ENCODE data around the gene FAT1. TPM values are rescaled to one million over a fixed set of nuclear protein-coding genes. Genes with fewer than 3 reads are reported as not detected.
A peak's percentile ranks its signal among the peaks of the same experiment; 100 is the strongest.
"Not testable (repeated sequence)": the region's sequence is repeated elsewhere in the genome, so short reads cannot be mapped to it uniquely, and the experiment has no call there.

The FAT1 gene
- total RNA-seq, 2 donors from 2014 or later, result 175 to 215 TPM

DNA sequence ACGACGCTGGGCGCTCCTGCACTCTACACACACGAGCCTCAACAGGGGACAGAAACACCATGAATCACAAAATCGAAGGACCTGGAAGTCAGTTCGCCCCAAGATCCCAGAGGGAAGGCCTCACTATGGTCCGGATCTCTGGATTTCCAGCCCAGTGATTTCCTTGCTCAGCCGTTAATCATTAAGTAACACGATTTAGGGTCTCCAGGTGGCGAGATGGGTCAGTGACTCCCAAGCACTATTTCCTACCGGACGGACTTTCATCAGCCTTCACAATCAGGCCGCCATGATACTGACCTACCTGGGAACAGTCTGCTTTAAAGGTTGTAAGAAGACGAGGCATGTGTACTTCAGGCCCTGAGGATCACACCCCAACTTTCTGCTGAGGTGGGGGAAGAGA, 63.7 kb downstream of the FAT1 start:
- no peaks in the 10 kb centered on the region for H3K27me3 ChIP-seq (replicated peaks; ENCODE audit: insufficient read depth)
- no peaks in the 10 kb centered on the region for H3K36me3 ChIP-seq
- intact Hi-C loops (cut with DNase I), result no loop called here
- DNase-seq (ENCODE audit: low spot score), result no peak
- H3K4me3 ChIP-seq, result no peak overlapping the region
- no peak for TF ChIP-seq POLR2A (IDR thresholded peaks at IDR 0.05)
- H3K4me1 ChIP-seq (replicated peaks), result no peaks in the 10 kb centered on the region
- H3K9me3 ChIP-seq, result no peaks in the 10 kb centered on the region
- 90% methylated on average over 14 of the region's 14 CpGs for WGBS
- no peak overlapping the region for H3K27ac ChIP-seq

DNA sequence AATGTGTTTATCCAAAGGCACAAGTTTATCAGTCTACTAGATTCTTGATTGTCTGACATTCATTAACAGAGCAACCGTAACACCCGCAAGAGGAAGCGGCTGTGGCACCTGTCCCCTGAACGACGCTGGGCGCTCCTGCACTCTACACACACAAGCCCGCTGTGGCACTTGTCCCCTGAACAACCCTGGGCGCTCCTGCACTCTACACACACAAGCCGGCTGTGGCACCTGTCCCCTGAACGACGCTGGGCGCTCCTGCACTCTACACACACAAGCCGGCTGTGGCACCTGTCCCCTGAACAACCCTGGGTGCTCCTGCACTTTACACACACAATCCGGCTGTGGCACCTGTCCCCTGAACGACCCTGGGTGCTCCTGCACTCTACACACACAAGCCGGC, 64.2 kb downstream of the FAT1 start:
- H3K4me3 ChIP-seq; intact Hi-C loops (cut with DNase I); DNase-seq (ENCODE audit: low spot score); H3K27me3 ChIP-seq (replicated peaks; ENCODE audit: insufficient read depth); H3K9me3 ChIP-seq; H3K4me1 ChIP-seq (replicated peaks); H3K36me3 ChIP-seq; H3K27ac ChIP-seq: not testable (repeated sequence)
- 81% methylated on average over 16 of the region's 16 CpGs for WGBS

DNA sequence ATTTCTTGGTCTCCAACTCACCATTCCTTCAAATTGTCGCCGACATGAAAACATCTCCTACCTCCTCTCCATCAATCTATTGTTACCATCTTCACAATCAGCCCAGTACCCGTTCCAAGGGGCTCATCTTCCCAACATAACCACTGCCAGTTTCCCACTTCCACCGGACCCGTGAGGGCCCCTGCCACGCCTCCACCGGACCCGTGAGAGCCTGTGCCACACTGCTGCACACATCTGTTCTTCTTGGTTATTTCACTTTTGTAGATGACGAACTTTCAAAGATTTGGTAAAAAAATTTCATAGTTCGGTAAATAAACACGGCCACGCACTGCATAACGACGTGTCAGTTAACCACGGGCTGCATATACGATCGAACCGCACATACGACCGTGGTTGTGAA, 65.0 kb downstream of the FAT1 start:
- H3K4me1 ChIP-seq (replicated peaks), result no peaks in the 10 kb centered on the region
- no peak for DNase-seq (ENCODE audit: low spot score)
- H3K27ac ChIP-seq, result no peak overlapping the region
- H3K27me3 ChIP-seq (replicated peaks; ENCODE audit: insufficient read depth), result no peaks in the 10 kb centered on the region
- intact Hi-C loops (cut with DNase I), result no loop called here
- no peak overlapping the region for H3K4me3 ChIP-seq
- WGBS, result 89% methylated on average over 20 of the region's 20 CpGs
- no peaks in the 10 kb centered on the region for H3K9me3 ChIP-seq
- no peaks in the 10 kb centered on the region for H3K36me3 ChIP-seq
- TF ChIP-seq, protein P1, sequence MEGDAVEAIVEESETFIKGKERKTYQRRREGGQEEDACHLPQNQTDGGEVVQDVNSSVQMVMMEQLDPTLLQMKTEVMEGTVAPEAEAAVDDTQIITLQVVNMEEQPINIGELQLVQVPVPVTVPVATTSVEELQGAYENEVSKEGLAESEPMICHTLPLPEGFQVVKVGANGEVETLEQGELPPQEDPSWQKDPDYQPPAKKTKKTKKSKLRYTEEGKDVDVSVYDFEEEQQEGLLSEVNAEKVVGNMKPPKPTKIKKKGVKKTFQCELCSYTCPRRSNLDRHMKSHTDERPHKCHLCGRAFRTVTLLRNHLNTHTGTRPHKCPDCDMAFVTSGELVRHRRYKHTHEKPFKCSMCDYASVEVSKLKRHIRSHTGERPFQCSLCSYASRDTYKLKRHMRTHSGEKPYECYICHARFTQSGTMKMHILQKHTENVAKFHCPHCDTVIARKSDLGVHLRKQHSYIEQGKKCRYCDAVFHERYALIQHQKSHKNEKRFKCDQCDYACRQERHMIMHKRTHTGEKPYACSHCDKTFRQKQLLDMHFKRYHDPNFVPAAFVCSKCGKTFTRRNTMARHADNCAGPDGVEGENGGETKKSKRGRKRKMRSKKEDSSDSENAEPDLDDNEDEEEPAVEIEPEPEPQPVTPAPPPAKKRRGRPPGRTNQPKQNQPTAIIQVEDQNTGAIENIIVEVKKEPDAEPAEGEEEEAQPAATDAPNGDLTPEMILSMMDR (IDR thresholded peaks at IDR 0.05), result no peak
- TF ChIP-seq POLR2A (IDR thresholded peaks at IDR 0.05), result no peak
- TF ChIP-seq POLR2AphosphoS5 (IDR thresholded peaks at IDR 0.05), result no peak

DNA sequence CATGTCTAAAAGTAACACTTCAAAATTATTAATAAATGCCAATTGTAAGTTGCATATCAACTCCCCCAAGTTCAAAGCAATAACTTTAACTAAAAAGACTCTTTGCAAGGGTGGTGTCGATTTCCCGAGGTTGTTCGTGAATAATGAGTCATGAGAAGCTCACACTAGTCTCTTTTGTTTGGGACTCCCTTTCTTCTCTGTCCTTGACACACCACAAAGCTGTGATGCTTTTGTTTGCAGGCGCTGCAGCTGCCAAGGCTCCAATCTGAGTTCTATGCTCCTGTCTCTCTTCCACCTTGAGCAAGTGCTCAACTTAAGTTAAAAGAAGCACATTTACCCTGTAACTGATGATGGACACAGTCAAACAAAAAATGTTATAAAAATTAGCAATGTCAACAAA, 65.9 kb downstream of the FAT1 start:
- Histone ChIP-seq H3K4me3 (no peak overlapping the region), H3K27me3 (replicated peaks; ENCODE audit: insufficient read depth) (no peaks in the 10 kb centered on the region), H3K36me3 (no peaks in the 10 kb centered on the region), H3K27ac (no peak overlapping the region), H3K4me1 (replicated peaks) (no peaks in the 10 kb centered on the region), H3K9me3 (no peaks in the 10 kb centered on the region)
- 37% methylated on average over 4 of the region's 4 CpGs for WGBS
- TF ChIP-seq POLR2A (IDR thresholded peaks at IDR 0.05) (no peak), POLR2AphosphoS5 (IDR thresholded peaks at IDR 0.05) (no peak)
- TF ChIP-seq, protein P1 (IDR thresholded peaks at IDR 0.05), result no peak
- DNase-seq (ENCODE audit: low spot score), result no peak
- intact Hi-C loops (cut with DNase I), result no loop called here

DNA sequence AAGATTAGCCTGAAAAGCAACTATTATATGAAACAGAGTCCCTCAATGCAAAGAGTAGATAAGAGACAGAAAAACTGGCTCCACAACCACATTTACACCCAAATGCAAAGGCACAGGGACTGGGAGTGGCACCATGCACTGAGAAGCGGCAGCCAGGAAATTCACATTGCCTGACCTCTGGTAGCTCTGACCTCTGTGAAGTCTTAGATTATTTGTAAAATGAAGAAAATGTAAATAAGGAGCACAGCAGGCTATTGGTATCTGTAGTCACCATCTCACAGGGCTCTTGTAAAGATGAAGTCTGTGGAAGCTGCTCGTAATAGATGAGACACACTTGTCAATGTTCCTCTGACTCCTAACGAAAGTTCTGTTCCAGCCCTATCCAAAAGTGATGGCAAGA, 69.7 kb downstream of the FAT1 start:
- intact Hi-C loops (cut with DNase I), result no loop called here
- H3K4me3 ChIP-seq, result no peak overlapping the region
- H3K36me3 ChIP-seq, result no peaks in the 10 kb centered on the region
- no peak overlapping the region for H3K27ac ChIP-seq
- no peaks in the 10 kb centered on the region for H3K27me3 ChIP-seq (replicated peaks; ENCODE audit: insufficient read depth)
- no peak for DNase-seq (ENCODE audit: low spot score)
- WGBS, result 81% methylated on average over 3 of the region's 3 CpGs
- H3K9me3 ChIP-seq, result no peaks in the 10 kb centered on the region
- TF ChIP-seq, protein P1 (IDR thresholded peaks at IDR 0.05), result no peak
- TF ChIP-seq POLR2A (IDR thresholded peaks at IDR 0.05) (no peak), POLR2AphosphoS5 (IDR thresholded peaks at IDR 0.05) (no peak)
- H3K4me1 ChIP-seq (replicated peaks), result no peaks in the 10 kb centered on the region

DNA sequence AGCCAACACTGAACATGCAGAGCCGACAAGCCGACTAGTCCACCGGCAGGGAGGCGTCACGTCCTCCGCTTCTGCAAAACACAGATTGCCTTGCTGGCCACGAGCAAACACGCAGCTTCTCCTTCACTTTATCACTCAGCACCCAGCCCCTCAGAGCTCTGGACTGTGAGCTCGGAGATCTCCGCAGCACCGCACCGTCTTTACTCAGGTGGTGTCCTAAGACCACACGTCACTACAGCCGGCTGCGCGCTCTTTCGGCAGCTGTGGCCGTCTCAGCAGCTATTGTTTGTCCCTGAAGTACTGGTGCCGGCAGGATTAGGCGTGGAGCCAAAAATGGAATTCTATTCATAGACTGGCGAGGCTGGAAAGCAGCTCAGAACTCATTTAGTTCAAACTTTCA, 72.0 kb downstream of the FAT1 start:
- Histone ChIP-seq H3K4me3 (peak overlapping the region; percentile 9 to 19), H3K27me3 (replicated peaks; ENCODE audit: insufficient read depth) (no peaks in the 10 kb centered on the region), H3K9me3 (no peaks in the 10 kb centered on the region), H3K27ac (peak overlapping the region in 1 of 2 donors; percentile 7), H3K4me1 (replicated peaks) (no peaks in the 10 kb centered on the region), H3K36me3 (no peaks in the 10 kb centered on the region)
- peak; percentile 58 for TF ChIP-seq POLR2AphosphoS5 (IDR thresholded peaks at IDR 0.05)
- TF ChIP-seq, protein P1 (IDR thresholded peaks at IDR 0.05), result no peak
- intact Hi-C loops (cut with DNase I), result no loop called here
- WGBS, result 30% methylated on average over 21 of the region's 21 CpGs
- peak; percentile 78 for DNase-seq (ENCODE audit: low spot score)
